ENCODE results near the gene LRRC36. TPM values are rescaled to one million over a fixed set of nuclear protein-coding genes. Genes with fewer than 3 reads are reported as not detected.
A peak's percentile ranks its signal among the peaks of the same experiment; 100 is the strongest.
"Not testable (repeated sequence)": the region's sequence is repeated elsewhere in the genome, so short reads cannot be mapped to it uniquely, and the experiment has no call there.

The LRRC36 gene
- total and polyA plus RNA-seq, 2 experiments from 2014 or later: 0.45 TPM; not detected in 1

- TF ChIP-seq CTCF (IDR thresholded peaks at IDR 0.05; ENCODE audit: low read depth, low read length): peak; percentile 40
- peaks cover 6% of the 10 kb centered on the region for H3K4me1 ChIP-seq (ENCODE audit: low read depth)
- no peak overlapping the region for H3K27ac ChIP-seq
- peaks cover 17% of the 10 kb centered on the region for H3K27me3 ChIP-seq
- no peak overlapping the region for H3K4me3 ChIP-seq
- DNase-seq (ENCODE audit: low read depth in 1 of 2, low spot score in 1 of 2): peak in 1 of 2 donors; percentile 37
- H3K36me3 ChIP-seq: no peaks in the 10 kb centered on the region
- no peaks in the 10 kb centered on the region for H3K9me3 ChIP-seq (ENCODE audit: low read depth)
Observed at GRCh38 chr16:67349172-67349571, 22.6 kb downstream of the LRRC36 start.

DNA sequence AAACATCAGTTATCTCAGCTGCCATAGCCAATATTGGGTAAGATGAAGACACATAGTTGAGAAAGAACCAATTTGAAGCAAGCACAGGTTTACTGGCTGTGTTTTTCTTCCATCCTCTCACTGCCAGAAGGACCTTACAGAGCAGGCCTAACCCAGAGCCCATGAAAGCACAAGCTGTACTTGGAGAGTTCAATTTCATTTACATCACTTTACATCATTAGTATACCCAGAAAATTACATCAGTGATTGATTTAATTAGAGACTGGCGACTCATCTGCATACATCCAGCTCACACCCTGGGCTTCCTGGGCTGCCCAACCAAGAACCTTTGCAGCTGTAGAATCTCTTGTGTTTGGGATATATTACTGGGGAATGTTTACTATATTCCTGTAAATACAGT, 23.7 kb downstream of the LRRC36 start:
- peaks cover 3% of the 10 kb centered on the region for H3K4me1 ChIP-seq (ENCODE audit: low read depth)
- DNase-seq (ENCODE audit: low read depth in 1 of 2, low spot score in 1 of 2): no peak
- no peaks in the 10 kb centered on the region for H3K9me3 ChIP-seq (ENCODE audit: low read depth)
- H3K36me3 ChIP-seq: no peaks in the 10 kb centered on the region
- H3K27ac ChIP-seq: no peak overlapping the region
- H3K27me3 ChIP-seq: peaks cover 22% of the 10 kb centered on the region
- TF ChIP-seq CTCF (IDR thresholded peaks at IDR 0.05; ENCODE audit: low read depth, low read length): no peak
- H3K4me3 ChIP-seq: no peak overlapping the region

GRCh38 chr16:67352463-67352862, 25.8 kb downstream of the LRRC36 start:
- H3K9me3 ChIP-seq (ENCODE audit: low read depth); H3K4me3 ChIP-seq; H3K4me1 ChIP-seq (ENCODE audit: low read depth); H3K27ac ChIP-seq; H3K36me3 ChIP-seq; DNase-seq (ENCODE audit: low read depth in 1 of 2, low spot score in 1 of 2): not testable (repeated sequence)
- H3K27me3 ChIP-seq: peaks cover 22% of the 10 kb centered on the region

- Histone ChIP-seq H3K4me1 (ENCODE audit: low read depth) (no peaks in the 10 kb centered on the region), H3K27ac (no peak overlapping the region), H3K27me3 (peaks cover 17% of the 10 kb centered on the region), H3K36me3 (no peaks in the 10 kb centered on the region), H3K4me3 (no peak overlapping the region), H3K9me3 (ENCODE audit: low read depth) (no peaks in the 10 kb centered on the region)
- no peak for DNase-seq (ENCODE audit: low read depth in 1 of 2, low spot score in 1 of 2)
- TF ChIP-seq CTCF (IDR thresholded peaks at IDR 0.05; ENCODE audit: low read depth, low read length): no peak
Observed at GRCh38 chr16:67356396-67356795, 29.8 kb downstream of the LRRC36 start.

DNA sequence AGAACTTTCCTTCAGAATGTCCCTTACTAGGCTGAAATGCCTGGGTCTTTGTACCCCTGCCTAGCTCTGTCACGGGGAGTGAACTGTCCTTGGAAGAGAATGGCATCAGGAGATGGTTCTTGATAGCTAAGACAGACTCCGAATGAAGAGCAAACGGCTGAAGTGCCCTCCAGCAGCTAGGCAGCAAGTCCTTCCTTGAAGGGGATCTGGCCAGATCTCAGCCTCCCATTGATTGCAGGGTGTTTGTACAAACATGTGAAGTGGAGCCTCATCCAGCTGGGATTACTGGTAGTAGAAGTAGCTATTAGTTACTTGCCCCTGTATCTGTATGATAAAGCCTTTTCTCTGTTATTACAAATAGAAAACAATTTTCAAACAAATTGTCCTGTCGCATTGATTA, 30.9 kb downstream of the LRRC36 start:
- Histone ChIP-seq H3K36me3 (no peaks in the 10 kb centered on the region), H3K4me3 (no peak overlapping the region), H3K9me3 (ENCODE audit: low read depth) (no peaks in the 10 kb centered on the region), H3K27me3 (peaks cover 24% of the 10 kb centered on the region), H3K4me1 (ENCODE audit: low read depth) (no peaks in the 10 kb centered on the region), H3K27ac (no peak overlapping the region)
- no peak for DNase-seq (ENCODE audit: low read depth in 1 of 2, low spot score in 1 of 2)
- no peak for TF ChIP-seq CTCF (IDR thresholded peaks at IDR 0.05; ENCODE audit: low read depth, low read length)

DNA sequence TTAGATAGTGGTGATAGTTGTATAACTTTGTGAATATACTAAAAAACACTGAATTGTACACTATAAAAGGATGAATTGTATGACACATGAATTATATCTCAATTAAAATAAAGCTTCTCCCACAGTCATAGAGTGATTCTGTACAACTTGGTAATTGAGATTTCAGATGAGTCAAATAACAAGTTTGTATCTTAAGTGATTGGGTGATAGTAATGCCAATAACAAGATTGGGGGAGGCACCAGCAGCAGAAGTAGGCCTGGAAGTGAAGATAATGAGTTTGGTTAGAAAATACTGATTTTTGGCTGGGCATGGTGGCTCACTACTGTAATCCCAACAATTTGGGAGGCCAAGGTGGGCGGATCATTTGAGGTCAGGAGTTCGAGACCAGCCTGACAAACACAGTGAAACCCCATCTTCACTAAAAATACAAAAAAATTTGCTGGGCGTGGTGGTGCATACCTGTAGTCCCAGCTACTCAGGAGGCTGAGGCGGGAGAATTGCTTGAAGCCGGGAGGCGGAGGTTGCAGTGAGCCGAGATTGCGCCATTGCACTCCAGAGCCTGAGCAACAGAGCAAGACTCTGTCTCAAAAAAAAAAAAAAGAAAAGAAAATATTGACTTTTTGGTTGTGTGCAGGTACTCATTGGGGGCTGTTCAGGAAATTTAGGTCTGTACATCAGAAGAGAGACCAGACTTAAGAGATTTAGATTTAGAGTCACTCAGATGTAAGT, 33.1 kb downstream of the LRRC36 start:
- H3K4me3 ChIP-seq; H3K27ac ChIP-seq; H3K9me3 ChIP-seq (ENCODE audit: low read depth); H3K4me1 ChIP-seq (ENCODE audit: low read depth); DNase-seq (ENCODE audit: low read depth in 1 of 2, low spot score in 1 of 2); H3K36me3 ChIP-seq: not testable (repeated sequence)
- H3K27me3 ChIP-seq: peaks cover 35% of the 10 kb centered on the region
